ENCODE results near the gene NPR2.

NPR2 gene

DNA sequence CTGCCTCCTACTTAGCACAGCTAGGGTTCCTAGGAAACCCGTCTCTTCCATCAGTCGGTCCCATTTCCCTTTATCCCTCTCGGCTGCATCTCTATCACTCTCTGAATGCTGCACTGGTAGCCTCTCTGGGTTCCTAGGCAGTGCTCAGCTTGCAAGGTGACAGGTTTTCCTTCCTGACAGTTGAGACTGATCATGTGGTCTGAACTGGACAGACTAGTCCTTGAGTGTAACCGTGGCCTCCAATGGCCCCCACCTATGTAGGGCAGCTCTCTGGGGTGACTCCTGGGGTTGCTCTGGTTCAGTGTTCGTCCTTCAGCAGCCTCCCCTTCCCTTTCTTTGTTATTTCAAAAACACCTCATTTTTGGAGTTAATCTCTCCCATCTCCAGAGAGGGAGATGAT, 41.4 kb downstream of the NPR2 start:
- DNase-seq (ENCODE audit: low spot score) = no peak

DNA sequence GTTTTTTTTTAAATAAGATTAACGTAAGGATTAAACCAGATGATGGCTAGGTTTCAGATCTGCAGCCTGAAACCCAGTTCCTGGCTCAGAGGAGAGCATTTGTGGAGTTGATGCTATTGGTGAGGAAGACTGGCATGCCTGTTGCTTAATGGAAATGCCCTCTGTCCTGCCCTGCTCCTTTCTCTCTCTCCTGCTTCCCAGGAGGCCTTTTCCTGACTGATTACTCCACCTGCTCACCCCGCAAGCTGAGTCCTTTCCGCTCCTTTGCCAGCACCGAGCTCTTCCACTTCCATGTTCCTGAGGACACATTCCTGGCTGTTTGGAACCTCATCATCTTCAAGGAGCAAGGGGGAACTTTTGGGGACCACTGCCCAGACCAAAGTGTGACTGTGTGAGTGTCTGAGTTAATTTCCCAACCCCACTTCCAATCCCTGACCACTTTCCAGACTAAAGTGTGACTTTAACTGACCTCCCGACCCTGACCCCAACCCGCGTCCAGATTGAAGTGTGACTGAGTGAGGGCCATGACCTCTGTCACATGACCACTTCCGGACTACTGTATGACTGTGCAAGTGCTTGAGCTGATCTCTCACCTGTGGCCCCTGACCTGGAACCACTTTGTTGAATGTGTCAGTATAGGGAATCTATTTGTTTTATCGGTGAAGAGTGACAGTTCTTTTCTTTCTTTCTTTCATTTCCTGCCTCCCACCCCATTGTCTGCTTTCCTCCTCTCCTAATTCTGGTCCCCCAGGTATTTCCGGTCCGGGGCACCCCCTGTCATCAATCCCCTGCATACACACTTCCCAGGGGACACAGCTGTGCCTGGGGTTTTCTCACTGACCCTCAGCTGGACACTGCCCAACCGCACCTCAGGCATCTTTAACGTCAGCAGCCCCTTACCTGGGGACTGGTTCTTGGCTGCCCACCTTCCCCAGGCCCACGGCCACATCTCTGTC, 43.1 kb downstream of the NPR2 start:
- DNase-seq (ENCODE audit: low spot score) = no peak

DNA sequence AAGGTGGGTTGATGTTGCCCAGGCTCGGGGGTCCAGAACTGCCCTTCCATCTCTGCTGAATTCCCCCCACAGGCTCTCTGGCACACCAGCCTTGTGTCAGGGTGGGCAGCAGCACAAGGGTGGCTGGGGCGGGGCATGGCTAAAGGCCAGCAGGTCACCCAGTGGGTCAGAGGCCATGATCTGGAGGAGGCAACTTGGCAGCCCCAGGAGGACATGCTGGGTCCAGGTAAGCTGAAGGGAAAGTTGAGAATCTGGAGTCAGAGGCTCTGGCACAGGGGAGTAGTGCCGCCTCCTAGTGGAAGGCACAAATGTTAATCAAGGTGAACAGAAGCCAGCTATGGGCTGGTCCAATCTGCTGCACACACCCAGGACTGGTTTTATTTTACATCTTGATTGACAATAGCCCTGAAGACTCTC, 43.8 kb downstream of the NPR2 start:
- peak; percentile 70 for DNase-seq (ENCODE audit: low spot score)

DNA sequence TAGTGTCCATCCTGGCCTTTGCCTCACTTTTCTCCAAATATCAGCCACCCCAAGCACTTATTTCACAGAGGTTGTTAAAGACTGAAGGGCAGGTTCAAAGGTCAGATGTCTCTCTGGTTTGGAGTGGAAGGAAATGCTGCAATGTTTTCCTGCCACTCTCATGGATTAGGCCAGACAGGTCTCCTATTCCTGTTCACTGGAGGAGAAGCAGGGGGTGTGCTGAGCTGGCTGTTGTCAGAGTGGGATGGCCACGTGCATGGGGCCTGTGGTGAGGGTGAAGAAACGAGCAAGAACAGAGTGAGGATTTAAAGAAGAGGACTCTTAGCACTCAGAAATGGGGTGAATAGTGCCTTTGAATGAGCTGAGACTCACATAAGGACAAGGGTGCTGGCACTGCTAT, 44.4 kb downstream of the NPR2 start:
- DNase-seq (ENCODE audit: low spot score) = peak; percentile 43

DNA sequence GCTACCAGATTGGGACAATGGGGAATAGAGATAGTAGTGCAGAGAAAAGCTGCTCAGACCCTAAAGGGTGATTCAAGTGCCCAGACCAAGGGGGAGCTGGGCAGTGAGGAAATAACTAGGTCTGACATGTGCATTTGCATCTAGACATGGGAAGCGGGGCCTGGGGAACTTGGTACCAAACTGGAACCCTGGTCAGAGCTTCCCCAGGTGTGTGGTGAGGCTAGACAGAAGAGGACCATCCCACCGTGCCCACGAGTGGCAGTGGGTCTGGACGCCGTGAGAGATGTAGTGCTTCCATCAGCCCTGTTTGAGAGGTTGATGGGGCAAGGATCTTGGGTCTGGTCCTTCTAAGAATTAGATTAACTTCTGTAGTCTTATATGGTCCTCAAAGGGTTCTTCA, 45.2 kb downstream of the NPR2 start:
- no peak for DNase-seq (ENCODE audit: low spot score)

DNA sequence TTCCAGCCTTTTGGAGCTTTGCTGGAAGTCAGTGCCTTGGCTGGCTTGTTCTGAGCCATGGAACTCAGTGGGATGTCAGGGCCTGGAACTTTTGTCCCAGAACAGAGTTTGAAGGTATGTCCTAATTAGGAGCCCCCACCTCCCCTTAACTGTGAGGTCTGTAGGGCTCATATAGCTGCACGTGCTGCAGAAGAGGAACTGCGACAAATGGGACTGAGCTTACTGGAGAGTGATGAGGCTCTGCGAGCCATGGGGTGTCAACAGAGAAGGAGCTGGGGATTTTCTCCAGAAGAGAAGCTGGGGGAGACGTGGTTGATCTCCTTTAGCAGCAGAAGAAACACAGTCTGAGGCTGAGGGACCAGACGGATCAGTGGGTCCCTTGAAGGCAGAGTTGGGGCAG, 48.5 kb downstream of the NPR2 start:
- DNase-seq (ENCODE audit: low spot score) = no peak

DNA sequence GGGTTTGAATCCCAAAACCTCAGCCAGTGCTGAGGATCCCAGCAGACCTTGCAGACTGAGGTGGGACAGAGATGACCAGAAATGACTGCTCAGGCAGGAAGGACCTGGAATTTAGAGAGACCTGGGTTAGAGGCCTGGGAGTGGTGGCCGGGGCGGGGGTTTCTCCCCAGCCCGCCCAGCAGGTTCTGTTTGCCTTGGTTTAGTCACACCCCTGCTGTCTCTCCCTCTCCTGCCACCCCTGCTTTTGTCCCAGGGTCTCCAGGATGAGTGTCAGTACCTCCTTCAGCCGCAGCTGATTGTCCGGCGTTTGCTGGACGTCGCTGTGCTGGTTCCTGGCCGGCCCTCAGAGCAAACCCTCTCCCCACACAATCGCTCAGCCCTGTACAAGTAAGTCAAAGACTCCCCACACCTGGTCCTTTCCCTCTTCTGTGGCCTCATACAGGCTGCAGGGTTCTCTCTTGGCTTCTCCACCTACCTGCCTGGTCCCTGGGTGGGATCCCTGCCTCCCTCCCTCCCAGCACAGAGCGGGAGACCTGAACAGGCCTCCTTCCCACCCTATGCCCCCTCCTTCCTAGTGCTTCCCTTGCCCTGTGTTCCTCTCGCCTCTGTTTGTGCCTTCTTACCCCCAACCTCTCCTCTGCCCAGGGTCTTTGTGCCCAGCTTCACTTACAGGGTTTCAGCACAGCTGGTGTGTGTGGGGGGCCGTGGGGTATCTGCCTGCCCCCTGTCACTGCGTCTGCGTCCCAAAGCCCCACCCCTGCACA, 49.7 kb downstream of the NPR2 start:
- DNase-seq (ENCODE audit: low spot score) = no peak

DNA sequence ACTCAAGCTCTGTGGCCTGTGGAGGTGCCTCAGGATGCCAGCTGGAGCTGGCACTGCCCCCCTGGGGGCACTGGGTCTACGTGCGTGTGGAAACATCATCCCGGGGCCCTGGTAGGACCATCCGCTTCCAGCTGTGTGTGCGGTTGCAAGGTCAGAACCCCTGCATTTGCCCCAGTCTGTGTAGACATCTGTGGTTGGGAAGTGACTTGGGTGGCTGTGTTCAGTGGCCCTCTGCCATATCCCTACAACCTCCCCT, 50.2 kb downstream of the NPR2 start:
- no peak for DNase-seq (ENCODE audit: low spot score)

DNA sequence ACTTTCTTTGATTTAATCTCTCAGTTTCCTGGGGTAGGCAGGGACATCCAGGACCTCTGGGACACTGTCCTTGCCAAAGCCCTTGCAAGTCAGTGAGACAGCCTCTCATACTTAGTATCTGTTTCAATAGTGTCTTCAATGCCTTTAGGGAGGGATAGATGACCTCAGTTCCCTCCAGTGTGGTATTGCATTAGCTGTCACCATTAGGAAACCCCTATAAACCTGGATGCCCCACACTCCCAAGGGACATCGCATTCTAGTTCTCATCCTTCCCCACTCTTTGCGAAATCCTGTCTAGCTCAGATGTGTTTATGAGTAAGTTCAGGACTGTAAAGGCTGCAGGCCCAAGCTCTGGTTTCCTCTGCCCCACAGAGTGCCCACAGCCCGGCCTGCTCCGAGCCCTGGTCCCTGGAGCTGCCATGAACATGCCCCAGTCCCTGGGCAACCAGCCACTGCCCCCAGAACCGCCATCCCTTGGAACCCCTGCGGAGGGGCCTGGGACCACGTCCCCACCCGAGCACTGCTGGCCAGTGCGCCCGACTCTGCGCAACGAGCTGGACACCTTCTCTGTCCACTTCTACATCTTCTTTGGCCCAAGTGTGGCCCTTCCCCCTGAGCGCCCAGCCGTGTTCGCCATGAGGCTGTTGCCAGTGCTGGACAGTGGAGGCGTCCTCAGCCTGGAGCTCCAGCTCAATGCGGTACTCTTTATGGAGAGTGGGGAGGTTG, 50.8 kb downstream of the NPR2 start:
- DNase-seq (ENCODE audit: low spot score) = no peak

DNA sequence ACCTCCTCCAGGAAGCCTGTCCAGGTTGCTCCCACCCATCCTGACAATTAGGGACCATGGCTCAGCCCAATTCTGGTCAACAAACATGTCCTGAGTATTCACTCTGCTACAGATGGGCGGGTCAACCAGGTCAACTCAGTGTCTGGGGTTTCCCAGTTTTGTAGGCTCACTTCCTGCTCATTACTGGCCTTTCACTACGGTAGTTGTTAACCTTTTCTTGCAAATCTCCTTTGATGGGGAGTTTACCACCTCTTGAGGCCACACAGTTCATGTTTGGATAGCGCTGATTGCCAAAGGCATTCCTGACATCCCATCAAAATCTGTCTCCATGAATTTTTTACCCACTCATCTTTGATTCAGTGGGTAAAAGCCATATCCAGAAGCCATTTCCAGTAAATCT, 51.4 kb downstream of the NPR2 start:
- peak; percentile 34 for DNase-seq (ENCODE audit: low spot score)

DNA sequence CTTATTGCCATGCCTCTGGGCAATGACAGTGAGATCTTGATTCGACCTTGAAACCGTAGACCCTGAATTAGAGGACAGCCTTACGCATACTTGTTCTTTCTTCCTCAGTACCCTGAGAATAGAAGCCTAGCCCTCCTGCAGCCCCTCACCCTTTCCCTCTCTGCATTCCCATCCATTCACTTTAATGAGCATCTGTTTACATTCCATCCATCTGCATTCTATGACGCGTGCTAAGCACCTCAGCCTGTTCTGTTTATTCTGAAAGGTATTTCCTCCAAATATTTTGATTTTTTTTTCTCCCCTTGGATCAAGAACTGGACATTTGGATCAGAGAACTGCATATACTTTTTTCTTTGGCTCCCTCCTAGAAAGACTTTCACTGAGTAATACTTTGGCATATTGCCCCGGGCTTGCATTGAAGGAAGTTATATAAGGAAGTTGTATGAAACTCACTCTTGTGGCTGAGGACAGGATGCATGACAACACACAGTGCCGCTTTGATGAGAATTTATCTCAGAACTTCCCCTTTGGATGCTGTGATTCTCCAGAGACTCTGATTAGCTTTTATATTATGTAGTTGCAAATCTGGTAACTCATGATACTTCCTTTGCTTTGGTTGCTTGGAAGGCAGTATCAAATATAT, 53.4 kb downstream of the NPR2 start:
- no peak for DNase-seq (ENCODE audit: low spot score)

DNA sequence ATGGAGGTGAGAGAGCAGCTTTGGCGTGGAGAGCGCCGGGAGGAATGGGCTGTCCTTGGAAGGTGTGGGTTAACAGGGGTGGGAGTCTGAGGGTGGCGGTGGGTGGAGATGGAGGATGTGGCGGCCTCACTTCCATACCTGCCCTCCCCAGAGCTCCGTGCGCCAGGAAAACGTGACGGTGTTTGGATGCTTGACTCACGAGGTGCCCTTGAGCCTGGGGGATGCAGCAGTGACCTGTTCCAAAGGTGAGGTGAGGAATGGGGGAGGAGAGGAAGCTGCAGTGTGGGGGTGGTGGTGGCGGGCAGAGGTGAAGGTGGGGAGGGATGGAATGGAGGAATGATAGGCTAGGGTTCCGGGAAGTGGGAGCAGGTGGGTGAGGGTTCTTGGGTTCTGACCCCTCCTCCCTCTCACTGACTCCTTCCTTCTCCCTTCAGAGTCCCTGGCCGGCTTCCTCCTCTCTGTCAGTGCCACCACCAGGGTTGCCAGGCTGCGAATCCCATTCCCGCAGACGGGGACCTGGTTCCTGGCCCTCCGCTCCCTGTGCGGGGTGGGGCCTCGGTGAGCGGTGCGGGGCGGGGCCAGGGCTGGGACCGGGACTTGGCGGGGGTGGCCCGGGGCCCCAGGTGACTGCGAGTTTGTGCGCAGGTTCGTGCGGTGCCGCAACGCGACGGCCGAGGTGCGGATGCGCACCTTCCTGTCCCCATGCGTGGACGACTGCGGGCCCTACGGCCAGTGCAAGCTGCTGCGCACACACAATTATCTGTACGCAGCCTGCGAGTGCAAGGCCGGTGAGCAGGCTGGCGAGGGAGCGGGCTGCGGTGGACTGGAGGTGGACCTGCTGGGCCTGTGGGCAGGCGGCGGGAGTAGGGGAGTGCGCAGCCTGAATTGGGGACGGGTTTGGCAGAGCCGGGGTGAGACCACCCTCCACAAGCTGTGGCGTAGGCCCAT, 54.7 kb downstream of the NPR2 start:
- no peak for DNase-seq (ENCODE audit: low spot score)

DNA sequence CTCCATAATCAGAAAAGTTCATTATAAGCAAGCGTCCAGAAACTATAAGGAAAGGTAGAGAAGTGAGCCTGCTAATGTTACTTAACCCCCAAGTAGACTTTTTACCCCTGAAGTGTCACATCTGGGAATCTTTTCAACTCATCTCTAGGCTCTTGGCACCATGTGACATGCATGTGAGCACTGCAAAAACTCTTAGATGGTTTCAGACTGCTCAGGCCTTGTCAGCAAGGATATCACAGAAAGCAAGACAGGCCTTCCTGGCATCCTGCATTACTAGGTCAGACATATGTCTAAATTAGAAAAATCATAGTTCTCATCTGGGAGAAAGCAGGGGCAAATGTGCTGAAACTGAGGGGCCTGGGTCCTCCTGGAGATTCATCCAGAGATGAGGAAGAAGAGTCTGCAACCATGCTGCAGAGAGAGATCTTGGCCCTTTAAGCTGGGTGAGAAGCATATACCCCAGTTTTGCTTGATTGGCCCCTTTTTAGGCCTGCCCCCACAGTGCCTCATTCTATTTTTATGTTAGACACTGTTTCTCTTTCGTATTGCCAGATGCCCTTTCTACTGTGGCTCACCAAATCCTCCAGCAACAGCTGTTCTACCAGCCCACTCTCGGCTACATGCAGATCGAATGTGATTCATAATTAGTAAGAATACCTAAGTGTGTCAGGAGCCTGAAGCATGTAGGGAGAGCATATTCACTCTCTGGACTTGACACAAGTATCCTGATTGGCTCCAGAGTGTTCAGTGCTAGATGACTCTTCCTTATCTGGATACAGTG, 56.6 kb downstream of the NPR2 start:
- DNase-seq (ENCODE audit: low spot score) = no peak

DNA sequence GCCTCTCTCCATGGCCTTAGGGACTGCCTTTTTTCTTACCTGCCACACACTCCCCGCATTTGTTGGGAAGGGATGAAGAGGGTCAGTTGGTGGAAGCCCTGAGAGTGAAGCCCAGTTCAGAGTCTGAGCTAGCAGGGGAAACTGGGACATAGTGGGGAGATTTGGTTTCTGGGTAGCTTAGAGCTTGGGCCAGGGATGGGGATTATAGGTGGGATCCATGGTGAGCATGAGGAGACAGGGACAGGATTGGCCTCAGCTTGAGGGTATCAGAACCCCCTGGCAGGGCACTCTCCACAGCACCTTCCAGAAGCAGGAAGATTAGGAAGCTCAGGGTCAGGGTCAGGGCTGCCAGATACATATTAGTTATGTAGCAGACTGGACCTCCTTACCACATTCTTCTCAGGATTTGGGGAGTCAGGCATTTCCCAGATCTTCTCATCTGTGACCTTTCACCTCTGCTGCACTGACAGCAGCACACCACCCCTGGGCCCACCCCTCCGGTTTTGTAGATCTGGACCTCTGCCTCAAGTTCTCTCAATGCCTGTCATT, 61.0 kb downstream of the NPR2 start:
- DNase-seq (ENCODE audit: low spot score) = no peak

DNA sequence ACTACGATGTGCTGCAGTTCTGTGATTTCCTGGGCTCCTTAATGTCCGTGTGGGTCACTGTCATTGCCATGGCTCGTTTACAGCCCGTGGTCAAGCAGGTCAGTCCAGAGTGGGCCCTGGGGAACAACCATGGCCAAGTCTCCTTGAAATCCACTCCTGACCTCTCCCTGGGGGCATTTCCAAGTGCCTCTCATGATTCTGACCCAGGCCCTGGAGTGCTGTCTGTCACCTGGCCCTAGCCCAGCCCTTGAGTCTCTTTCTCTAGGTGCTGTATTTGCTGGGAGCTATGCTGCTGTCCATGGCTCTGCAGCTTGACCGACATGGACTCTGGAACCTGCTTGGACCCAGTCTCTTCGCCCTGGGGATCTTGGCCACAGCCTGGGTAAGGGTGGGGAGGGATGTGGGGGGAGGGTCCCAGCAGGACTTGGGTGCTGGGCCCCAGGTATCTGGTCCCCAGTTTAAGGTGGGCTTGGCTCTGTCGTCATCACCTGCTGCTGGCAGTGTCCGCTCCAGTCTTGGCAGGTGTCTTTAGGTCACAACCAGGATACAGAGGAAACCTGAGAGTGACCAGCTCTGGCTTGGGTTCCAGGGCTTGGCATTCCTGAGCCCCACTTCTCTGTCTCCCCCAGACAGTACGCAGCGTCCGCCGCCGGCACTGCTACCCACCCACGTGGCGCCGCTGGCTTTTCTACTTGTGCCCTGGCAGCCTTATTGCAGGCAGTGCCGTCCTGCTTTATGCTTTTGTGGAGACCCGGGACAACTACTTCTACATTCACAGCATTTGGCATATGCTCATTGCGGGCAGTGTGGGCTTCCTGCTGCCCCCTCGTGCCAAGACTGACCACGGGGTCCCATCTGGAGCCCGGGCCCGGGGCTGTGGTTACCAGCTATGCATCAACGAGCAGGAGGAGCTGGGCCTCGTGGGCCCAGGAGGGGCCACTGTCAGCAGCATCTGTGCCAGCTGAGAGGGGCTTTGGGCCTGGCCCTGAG, 61.8 kb downstream of the NPR2 start:
- DNase-seq (ENCODE audit: low spot score) = no peak

DNA sequence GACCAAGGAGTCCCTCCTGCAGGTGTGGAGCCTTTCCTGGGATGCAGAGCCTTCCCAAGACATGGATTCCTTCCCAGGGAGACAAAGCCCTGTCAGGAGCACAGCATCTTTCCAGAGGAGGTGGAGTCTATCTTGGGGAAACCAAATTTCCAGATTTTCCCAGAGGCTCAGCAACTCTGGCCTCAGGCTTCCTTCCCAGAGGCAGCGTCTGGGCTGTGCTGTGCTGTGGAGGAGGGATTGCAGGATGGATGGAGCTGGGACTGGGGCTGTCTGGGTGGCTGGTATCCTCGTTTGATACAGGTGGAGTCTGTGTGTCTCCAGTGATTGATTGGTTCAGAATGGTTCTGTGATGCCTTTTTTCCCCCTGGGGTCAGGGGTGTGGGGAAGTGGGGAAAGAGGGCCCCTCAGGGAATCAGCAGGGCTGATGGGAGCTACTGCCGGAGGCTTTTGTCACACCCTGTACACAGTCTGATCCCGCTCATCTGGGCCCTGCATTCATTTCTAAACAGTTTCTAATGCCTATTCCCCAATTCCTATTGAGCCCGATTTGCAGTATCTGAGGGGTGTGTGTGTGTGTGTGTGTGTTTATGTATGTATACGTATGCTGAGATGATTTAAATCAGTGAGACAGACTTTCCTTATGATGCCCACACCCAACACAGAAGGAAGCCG, 62.8 kb downstream of the NPR2 start:
- no peak for DNase-seq (ENCODE audit: low spot score)

DNA sequence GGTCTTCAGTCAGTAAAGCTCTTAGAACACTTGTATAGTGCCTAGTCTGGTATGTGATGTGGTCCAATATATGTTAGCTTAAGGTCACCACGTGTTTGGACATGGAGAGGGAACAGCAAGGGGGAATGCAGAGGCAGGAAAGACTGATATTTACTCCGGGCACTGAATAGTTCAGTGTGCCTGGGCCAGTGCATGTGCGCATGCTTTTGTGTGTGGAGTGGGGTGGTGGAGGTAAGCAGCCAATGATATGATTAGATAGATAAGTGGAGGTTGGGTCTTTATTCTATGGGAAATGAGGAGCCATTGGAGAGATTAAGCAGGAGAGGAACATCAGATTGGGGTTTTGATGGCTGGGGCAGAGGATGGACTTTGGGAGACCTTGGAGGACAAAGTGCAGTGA, 64.8 kb downstream of the NPR2 start:
- no peak for DNase-seq (ENCODE audit: low spot score)

DNA sequence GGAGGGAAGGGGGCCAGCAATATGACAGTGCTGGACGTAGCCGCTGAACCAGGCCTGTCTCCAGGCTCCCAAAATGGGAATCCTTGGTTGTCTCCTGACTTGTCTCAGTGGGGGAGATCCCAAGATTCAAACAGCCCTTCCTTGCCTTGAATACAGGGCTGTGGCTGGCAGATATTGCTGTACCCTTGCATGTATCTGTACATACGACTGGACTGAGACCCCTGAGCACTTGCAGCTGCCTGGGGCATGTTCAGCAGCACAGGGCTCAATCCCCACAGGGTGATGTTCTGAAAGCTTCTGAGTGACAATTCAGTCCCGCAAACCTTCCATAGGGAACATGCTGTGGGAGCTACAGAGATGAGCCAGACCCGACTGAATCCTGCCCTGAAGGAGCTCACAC, 65.5 kb downstream of the NPR2 start:
- DNase-seq (ENCODE audit: low spot score) = no peak

All from HuH-7 (cell line).